Left ventricle myocardium superior (tissue), 1 donor: ENCODE measurements around the gene NECTIN3. TPM values are rescaled to one million over a fixed set of nuclear protein-coding genes. Genes with fewer than 3 reads are reported as not detected.
A peak's percentile ranks its signal among the peaks of the same experiment; 100 is the strongest.

Experiments
- ATAC-seq: fragments of 200-7000 bp; cut with Tn5 transposase; one replicate; pipeline ENCODE4 v1.9.1; 2020; ENCODE audit warnings: mild to moderate bottlenecking, moderate library complexity
- DNase-seq: peaks from one replicate; pipeline ENCODE4 v3.0.0-alpha.2; 2020
- intact Hi-C: fragments of 100-400 bp; cut with micrococcal nuclease; formaldehyde crosslinking; loops from one replicate; pipeline ENCODE4 v1.11.0; 2022
- long read RNA-seq: library from polyadenylated mRNA; unstranded; transcript quantifications from one replicate; pipeline ENCODE4 v2.0.0, GENCODE V29; 2021
- total RNA-seq: library from RNA; stranded (reverse); fragmentation: NEBNext Ultra II Directional; extraction: Animal tissue kit (Norgen Biotek cat#: 25700); gene quantifications from one replicate; pipeline ENCODE4 v1.2.1, GENCODE V29; 2021
- donor health status: DM: no; HTN: yes; CAD: no; lungs with severe emphysema.

NECTIN3 gene, protein sequence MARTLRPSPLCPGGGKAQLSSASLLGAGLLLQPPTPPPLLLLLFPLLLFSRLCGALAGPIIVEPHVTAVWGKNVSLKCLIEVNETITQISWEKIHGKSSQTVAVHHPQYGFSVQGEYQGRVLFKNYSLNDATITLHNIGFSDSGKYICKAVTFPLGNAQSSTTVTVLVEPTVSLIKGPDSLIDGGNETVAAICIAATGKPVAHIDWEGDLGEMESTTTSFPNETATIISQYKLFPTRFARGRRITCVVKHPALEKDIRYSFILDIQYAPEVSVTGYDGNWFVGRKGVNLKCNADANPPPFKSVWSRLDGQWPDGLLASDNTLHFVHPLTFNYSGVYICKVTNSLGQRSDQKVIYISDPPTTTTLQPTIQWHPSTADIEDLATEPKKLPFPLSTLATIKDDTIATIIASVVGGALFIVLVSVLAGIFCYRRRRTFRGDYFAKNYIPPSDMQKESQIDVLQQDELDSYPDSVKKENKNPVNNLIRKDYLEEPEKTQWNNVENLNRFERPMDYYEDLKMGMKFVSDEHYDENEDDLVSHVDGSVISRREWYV
- total RNA-seq = 9.1 TPM
- long read RNA-seq, partial matches to known transcripts = 0 of 4 reads
- long read RNA-seq, other reads (novel, unspliced or antisense) = 1 of 4 reads

DNA sequence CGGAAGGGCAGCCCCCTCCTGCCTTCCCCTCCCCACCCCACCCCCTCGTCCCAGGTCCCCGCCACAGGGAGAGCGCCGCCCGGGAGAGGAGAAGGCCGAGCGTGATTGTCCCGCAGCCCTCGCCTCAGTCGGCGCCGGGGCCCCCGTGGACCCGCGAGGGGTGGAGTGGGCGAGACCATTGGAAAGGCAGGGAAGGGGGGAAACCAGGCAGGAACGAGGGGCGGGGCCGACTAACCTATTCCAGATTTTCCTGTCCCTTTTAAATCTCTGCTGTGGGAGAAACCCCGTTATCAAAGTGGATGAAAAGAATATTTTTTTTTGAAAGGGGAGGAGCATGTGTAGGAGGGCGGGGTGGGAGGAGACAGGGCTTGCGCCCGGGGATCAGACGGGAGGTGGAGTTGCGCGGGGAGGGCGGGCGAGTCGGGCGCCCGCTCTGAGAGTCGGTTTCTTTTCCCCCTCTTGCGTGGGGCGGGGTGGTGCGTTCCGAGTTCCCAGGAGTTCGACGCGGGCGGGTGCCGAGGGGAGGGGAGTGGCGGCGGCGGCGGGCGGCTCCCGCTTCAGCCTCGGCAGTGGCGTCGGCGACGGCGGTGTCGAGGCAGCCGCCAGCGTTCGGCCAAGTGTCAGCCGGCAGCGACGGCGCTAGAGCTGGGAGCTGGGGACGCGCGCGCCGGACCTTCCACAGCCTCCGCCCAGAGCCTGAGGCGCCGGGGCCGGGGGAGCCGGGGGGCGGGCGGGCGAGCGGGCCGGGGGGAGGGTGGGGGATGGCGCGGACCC, at the start of gene NECTIN3:
Gene NECTIN3 (plus strand): TSS at position 560 of the 774 bp plus-strand sequence. CDS start 202 bp downstream, at position 762.
- intact Hi-C loops = no loop called here
- peak; percentile 94 for ATAC-seq
- peak; percentile 95 for DNase-seq

DNA sequence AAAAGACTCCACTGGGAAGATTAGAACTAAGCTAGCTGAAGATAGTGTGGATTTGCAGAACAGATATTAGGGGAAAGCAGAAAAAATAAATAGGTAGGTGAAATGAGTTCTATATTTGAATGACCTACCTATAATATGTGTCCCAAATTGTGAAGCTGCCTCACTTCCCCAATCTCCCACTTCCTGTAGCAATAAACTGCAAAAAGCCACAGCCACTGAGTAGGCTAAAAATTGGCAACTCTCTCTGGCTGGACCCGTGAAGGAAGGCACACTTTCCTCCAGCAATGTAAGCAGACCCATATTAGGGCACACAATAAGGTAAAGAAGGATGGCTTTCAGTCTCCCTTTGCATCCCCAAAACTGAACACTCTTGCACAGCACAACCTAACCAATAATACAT, 43.7 kb upstream of the NECTIN3 start:
- ATAC-seq (no peak), DNase-seq (no peak)
- intact Hi-C loops = no loop called here

DNA sequence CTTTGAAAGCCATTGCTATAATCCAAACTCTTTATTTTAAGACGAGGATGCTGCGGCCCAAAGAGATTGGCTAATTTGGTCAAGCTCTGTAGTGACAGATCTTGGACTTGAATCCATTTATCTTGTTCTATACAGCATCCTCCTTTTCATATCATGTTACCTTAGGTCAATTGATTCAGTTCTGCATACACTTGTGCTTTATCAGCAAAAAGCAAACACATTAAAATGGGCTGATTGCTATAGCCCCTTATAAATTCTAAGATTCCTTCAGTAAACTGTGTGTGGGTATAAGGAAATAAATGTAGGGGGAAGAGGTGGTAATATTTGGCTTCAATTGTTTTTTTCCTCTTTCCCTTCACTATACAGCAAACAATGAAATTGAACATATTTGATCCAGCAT, 40.1 kb upstream of the NECTIN3 start:
- DNase-seq (no peak), ATAC-seq (no peak)
- intact Hi-C loops = no loop called here

DNA sequence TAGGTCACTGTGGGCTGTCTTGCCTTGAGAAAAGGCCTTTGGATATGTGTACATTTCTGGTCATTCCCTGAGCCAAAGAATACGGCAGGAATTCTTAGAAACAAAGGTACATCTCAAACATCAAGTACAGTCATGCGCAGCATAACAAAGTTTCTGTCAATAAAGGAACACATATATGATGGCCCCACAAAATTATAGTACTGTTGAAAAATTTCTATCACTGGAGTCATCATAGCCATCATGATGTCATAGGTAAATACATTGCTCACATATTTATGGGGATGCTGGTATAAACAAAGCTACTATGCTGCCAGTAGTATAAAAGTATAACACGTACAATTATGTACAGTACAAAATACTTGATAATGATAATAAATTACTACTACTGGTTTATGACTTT, 38.9 kb upstream of the NECTIN3 start:
- intact Hi-C loops = no loop called here
- DNase-seq (no peak), ATAC-seq (no peak)

DNA sequence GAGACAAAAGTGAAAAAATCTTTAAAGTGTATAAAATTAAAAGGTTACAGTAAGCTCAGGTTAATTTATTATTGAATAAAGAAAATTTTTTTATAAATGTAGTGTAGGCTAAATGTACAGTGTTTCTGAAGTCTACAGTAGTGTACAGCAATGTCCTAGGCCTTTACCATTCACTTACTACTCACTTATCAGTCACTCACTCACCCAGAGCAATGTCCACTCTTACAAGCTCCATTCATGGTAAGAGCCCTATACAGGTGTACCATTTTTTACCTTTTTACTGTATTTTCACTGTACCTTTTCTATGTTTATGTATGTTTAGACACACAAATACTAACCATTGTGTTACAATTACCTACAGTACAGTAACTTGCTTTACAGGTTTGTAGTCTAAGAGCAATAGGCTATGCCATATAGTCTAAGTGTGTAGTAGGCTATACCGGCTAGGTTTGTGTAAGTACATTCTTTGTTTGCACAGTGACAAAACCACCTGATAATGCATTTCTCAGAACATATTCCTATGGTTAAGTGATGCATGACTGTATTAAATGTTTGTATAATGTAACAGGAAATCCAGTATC, 38.1 kb upstream of the NECTIN3 start:
- intact Hi-C loops = no loop called here
- no peak for ATAC-seq
- DNase-seq = no peak

DNA sequence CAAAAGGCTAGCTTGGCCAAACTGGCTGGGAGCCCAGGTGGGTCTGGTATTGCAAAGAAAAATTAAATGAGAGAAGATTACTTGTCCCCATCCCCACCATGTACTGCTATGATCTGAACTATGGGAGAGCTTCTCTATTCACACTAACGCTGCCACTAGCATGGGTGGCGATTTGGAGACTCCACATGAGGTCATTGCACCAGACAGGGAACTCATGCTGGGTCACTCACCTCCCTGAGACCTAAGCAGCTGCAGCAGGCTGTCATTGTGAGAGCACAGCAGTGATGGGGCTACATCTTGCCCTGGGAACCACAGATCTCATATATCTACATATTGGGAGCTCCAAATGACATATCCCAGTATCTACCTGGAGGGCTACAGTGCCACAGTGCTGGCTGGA, 36.3 kb upstream of the NECTIN3 start:
- intact Hi-C loops = no loop called here
- no peak for DNase-seq

DNA sequence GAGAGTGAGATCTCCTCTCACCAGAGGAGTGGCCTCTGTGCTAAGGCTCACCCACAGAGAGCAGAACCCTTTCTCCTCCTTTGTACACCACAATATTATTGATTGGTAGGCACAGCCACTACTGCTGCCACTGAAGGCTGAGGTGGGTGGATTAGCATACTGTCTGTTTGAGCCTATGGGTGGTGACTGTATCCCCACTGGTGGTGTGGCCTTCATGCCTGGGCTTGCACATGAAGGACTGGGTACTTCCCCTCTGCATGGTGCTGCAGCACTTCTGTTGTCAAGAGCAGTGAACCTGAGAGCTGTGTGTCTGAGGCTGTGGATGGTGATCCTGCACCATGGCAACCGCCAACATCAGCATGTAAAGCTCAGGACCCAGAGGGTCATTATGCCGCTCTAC, 35.7 kb upstream of the NECTIN3 start:
- ATAC-seq (no peak), DNase-seq (no peak)
- intact Hi-C loops = no loop called here

More for the DNA sequence above, 36.3 kb upstream of the NECTIN3 start:
- ATAC-seq = no peak

DNA sequence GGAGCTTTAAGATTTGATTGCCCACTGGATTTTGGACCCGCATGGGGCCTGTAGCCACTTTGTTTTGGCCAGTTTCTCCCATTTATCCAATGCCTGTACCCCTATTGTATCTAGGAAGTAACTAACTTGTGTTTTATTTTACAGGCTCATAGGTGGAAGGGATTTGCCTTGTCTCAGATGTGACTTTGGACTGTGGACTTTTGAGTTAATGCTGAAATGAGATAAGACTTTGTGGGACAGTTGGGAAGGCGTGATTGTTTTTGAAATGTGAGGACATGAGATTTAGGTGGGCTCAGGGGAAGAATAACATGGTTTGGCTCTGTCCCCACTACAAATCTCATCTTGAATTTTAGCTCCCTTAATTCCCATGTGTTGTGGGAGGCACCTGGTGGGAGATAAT, 30.7 kb upstream of the NECTIN3 start:
- DNase-seq (no peak), ATAC-seq (no peak)
- intact Hi-C loops = no loop called here

DNA sequence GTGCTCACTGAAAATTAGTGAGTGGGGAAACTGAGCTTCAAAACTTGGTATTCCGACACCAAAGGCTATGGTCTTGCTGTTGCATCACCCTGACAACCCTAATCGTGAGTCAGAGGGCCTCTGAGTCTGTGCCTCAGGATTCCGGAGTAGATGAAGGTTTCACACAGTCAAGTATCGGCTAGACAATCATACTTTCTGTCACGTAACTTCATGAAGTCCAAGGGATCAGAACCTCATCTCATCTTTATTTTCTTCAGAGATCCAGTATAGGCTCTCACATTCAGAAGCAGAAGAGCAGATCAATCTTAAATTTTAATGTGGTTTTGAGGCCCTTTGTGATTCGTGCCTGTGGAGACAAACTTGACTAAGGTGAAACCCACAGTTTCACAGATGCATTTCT, 26.1 kb upstream of the NECTIN3 start:
- intact Hi-C loops = no loop called here
- DNase-seq = no peak
- no peak for ATAC-seq

DNA sequence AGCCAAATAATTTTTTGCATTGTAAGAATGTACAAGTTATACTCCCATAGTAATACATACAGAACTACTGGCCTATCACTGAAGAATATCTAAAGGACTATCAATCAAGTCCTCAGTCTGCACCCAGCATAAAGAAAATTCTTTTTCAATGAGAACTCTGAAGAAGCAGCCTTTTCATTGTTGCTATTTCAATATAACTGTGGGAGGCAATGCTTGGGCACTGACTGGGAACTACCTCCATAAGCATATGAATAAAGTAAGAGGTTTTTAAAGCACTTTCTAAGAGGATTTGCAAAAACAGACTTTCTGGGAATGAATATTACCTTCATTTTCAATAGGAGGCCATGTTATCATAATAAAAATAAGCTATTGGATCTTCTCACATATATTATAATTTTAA, 24.6 kb upstream of the NECTIN3 start:
- no peak for DNase-seq
- intact Hi-C loops = no loop called here
- no peak for ATAC-seq

DNA sequence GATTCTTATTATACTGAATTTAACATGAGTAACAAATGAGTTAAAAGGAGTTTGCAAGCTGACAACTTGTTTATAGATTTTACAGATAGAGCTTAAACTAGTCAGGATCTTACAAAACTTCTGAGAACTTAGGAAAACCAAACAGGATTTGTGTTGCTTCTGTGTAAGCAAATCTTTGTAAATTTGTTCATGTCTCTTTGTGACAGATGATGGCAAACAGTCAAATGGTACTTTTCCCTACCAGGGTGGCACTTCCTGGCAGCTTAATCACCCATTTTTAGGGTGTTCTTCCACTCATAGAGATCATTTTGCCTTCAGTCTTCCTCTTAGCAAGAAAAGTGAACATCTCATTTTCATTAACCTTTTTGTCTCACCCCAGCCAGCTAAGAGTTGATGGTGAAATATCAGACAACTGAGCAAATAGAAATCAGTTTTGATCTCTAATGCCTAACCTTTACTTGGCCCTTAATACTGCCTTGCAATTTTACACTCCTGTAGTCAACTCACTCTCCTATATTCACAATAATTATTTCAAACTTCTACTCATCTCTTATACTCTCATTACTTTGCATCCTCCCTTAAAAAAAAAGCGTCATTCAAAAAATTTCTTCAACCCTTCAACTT, 23.7 kb upstream of the NECTIN3 start:
- ATAC-seq (no peak), DNase-seq (no peak)
- intact Hi-C loops = no loop called here

DNA sequence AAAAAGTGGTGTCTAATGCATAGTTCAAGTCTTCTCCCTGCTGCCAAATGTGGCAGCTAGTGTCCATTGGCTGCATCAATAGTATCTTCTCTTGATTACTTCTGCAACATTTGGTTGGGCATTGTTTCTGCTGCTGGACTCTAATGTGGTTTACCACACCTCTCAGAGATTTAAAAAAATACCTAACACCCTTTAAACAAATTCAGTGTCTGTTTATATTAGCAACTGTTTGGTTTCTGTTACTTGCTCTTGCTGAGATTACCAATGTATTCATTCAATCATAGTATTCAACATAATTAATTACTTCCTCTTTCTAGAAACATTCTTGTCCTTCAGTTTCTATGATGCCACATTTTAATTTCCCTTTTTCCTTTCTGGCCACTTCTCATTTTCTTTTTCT, 20.3 kb upstream of the NECTIN3 start:
- intact Hi-C loops = no loop called here
- DNase-seq = no peak
- no peak for ATAC-seq

DNA sequence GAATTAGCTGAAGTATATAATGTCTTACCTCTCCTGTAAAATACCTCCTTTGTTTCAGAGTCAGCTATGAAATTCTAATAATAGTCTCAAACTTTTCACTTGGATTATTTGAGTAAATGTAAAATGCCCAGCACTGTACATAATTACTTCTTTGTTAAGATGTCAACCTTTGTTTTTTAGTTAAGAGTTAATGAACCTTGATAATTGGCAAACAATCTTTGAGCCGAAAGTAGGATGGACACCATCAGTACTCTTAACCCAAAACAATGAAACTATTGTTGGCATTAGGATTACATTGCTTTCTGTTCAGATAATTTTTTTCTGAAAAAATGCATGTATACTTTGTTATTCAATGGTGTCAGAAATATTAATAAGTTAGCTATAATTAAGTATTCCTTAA, 3.0 kb upstream of the NECTIN3 start:
- DNase-seq (no peak), ATAC-seq (no peak)
- intact Hi-C loops = no loop called here

DNA sequence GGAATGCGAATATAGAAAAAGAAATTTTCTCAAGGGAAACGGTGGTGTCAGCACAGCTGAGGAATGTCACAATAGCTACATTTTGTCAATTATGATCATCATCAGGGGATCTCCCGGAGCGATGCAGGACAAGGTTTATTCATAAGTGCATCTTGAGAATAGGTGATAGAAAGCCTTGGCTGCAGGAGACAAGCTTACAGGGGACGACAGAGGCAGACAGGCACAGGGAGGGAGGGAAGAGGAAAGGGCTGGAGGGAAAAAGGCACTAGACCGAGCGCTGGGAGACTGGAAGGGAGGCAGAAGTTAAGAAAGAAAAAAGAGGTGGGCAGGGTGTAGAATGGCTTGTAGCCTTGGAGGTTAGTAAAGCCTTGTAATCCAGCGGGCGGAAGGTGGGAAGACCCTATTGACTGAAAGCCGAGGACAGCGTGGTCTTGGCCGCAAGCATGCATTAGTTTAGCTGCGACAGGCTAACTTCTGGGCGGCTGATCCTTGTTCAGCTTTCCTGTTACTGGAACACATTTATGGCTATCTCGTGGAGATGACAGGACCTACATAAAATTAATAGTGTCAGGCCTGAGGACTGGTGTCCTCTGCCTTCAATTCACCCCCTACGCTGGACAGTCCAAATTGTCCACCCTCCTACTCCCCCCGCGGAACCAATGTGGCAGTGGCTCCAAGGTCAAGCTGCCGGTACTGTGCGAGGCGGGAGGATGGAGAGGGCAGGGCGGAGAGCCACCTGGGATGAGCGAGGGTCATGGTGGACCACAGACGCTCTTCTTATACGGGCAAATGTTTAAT, 1.4 kb upstream of the NECTIN3 start:
- ATAC-seq (peak; percentile 38), DNase-seq (peak; percentile 45)
- intact Hi-C loops = no loop called here

DNA sequence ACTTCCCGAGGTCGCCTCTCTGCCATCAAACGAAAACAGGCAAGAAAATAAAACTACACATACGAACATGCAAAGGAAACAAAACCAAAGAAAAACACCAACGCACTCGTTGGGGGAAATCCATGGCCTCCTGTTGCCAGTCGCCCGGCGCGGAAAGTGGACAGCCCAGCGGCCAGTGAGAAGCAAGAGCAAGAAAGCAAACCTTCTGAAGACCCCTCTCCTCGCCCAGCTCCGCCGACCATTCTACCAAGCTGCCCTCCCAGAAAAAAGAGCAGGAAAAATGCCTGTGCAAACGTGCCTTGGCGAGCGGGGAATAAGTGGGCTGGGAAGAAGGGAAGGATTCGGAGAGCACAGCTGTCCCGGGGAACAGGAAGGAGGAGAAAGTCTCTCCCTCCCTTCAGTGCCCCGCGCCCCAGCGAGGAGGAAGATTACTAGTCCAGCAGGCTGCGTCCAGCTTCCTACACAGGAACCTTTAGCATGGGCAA, 802 bp upstream of the NECTIN3 start:
- ATAC-seq (peak; percentile 61), DNase-seq (no peak)
- intact Hi-C loops = no loop called here

DNA sequence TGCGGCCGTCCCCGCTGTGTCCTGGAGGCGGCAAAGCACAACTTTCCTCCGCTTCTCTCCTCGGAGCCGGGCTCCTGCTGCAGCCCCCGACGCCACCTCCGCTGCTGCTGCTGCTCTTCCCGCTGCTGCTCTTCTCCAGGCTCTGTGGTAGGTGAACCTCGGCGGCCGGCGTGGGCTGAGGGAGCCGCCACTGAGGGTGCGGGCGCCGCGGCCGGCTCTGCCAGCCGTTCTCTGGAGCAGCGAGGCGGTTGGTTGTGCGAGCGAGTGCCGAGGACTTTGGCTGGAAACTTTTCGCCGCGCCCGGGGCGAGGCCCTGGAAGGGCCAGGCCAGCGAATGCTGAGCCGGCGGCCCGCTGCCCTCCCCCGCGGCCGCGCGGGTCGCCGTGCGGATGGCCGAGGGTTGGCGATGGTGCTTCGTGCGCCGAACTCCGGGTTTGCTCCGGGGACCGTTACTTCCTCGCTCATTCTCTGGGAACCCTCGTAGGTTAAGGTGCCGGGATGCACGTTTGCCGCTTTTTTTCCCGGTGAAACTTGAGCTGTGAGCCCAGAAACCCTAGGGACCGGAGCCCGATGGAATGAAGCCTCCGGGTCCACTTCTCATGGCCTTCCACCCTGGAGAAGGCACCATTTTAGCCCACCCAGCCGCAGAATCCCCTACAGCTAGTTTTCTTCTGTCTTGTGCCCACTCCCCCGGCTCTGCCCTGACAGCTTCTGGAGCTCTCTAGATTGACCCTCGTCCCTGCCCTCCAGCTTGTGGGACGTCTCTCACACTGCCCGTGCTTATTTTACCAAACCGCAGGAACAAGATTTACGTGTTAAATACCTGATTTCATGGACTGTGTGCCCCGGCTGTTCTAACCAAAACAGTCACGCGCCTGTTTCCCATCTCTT, 660 bp downstream of the NECTIN3 start:
- peak; percentile 59 for DNase-seq
- intact Hi-C loops = no loop called here

DNA sequence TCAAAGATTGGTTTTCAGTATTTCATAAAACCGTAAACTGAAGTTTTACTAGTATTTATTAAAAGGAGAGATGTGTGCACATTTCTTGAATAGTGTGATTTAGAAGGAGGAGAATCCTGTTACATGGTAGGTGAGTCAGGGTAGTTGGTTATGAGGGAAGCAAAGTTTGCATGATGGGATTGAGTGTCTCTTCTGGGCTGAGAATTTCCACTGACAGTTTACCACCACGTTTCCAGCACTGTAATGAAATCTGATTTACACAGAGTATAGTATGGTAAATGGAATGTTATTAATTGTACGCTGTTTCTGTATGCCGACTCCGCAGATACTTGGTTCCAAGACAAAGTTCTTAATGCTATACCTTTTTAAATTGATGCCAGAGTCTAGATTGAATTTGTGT, 1.6 kb downstream of the NECTIN3 start:
- DNase-seq (no peak), ATAC-seq (no peak)
- intact Hi-C loops = no loop called here

More for the DNA sequence above, 660 bp downstream of the NECTIN3 start:
- ATAC-seq = peak; percentile 33

DNA sequence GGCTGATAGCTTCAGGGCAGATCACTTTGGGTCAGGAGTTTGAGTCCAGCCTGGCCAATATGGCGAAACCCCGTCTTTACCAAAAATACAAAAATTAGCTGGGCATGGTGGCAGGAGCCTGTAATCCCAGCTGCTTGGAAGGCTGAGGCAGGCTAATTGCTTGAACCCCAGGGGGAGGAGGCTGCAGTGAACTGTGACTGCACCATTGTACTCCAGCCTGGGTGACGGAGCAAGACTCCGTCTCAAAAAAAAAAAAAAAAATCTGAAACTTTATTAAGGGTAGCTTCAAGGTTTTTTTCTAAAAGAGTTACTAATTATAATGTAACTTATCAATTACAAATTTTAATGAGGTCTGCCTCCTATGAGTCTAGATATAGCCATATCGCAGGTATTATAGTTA, 5.1 kb downstream of the NECTIN3 start:
- DNase-seq (no peak), ATAC-seq (no peak)
- intact Hi-C loops = no loop called here
